GM21360 (cell line): Measurements from ENCODE around the gene ABCA13.

ENCODE experiments used
- ATAC-seq: cut with Tn5 transposase; IDR thresholded peaks from one replicate; pipeline ENCODE4 v1.9.1; 2021; ENCODE audit warnings: mild to moderate bottlenecking, moderate library complexity; ENCODE audit not compliant: unreplicated experiment

The ABCA13 gene

GRCh38 chr7:48617993-48618392 lies 446.7 kb downstream of the ABCA13 start:
- no peak for ATAC-seq

- no peak for ATAC-seq
Observed at GRCh38 chr7:48621076-48621475, 449.8 kb downstream of the ABCA13 start.

GRCh38 chr7:48627164-48627563 lies 455.9 kb downstream of the ABCA13 start:
- no peak for ATAC-seq

- ATAC-seq = no peak
Observed at GRCh38 chr7:48628793-48629349, 457.6 kb downstream of the ABCA13 start.

- ATAC-seq = no peak
Observed at GRCh38 chr7:48634116-48634632, 462.9 kb downstream of the ABCA13 start.

- ATAC-seq = no peak
Observed at GRCh38 chr7:48635796-48636195, 464.5 kb downstream of the ABCA13 start.

- ATAC-seq = no peak
Observed at GRCh38 chr7:48636391-48637015, 465.2 kb downstream of the ABCA13 start.

GRCh38 chr7:48637382-48637781 lies 466.1 kb downstream of the ABCA13 start:
- ATAC-seq = no peak

GRCh38 chr7:48638041-48638440 lies 466.8 kb downstream of the ABCA13 start:
- ATAC-seq = no peak

- no peak for ATAC-seq
Observed at GRCh38 chr7:48643431-48644013, 472.3 kb downstream of the ABCA13 start.

- ATAC-seq = no peak
Observed at GRCh38 chr7:48658138-48658537, 486.9 kb downstream of the ABCA13 start.

GRCh38 chr7:48660306-48660870 lies 489.1 kb downstream of the ABCA13 start:
- ATAC-seq = no peak

- no peak for ATAC-seq
Observed at GRCh38 chr7:48664241-48664640, 493.0 kb downstream of the ABCA13 start.

GRCh38 chr7:48665353-48666135 lies 494.3 kb downstream of the ABCA13 start:
- ATAC-seq = no peak

- no peak for ATAC-seq
Observed at GRCh38 chr7:48667407-48667806, 496.1 kb downstream of the ABCA13 start.

GRCh38 chr7:48671656-48672055 lies 500.4 kb downstream of the ABCA13 start:
- ATAC-seq = no peak

- ATAC-seq = no peak
Observed at GRCh38 chr7:48681006-48681405, 509.7 kb downstream of the ABCA13 start.

- no peak for ATAC-seq
Observed at GRCh38 chr7:48691788-48692187, 520.5 kb downstream of the ABCA13 start.
